ENCODE data around the gene FAM83C. TPM values are rescaled to one million over a fixed set of nuclear protein-coding genes. Genes with fewer than 3 reads are reported as not detected.

FAM83C gene
- total and polyA plus RNA-seq, 9 of the 15 experiments (the other 6 are each of a cell fraction or from before 2014, with no cell fraction given): not detected

DNA sequence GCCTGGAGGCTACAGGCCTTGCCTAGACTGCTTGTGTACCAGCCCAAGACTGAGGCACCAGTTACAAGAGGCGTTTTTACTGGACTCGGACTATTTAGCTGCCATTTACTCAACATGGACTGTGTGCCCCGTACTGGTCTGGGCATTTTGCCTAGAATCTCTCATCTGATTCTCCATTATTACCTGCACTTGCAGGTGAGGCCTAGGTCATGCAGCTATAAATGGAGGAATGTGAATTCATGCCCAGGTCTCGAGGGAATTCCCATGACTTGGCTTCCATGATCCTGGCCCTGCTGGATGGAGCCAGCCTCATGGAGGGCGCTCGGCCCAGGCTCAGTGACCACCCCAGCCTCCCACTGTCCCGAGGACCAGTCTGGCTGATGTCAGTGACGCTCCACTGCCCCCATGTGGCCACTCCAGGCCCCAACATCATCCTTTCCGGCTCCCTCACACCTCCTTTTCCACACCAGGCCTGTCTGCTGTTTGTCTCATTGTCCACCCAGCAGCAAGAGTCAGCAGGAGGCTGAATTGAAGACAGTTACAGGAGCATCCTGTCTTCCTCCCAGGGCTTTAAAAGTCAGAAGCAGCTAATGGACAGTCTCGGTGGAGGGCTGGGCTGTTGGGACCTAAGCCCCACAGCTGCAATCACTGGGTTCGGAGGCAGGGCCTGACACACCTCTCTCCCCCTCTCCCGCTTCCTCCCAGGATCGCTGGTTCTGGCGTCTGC lies 23.0 kb downstream of the FAM83C start (continued):
- no peak for TF ChIP-seq PBX2 (CRISPR knock-in tag; IDR thresholded peaks at IDR 0.05; ENCODE audit: low read depth)
- no peak for TF ChIP-seq PBX2 (tag; conservative IDR thresholded peaks at IDR 0.05; ENCODE audit: low read depth)
- no peak for TF ChIP-seq ELF1 (tag; IDR thresholded peaks at IDR 0.05)
- TF ChIP-seq HBP1 (CRISPR knock-in tag; IDR thresholded peaks at IDR 0.05): no peak
- no peak for TF ChIP-seq THRAP3 (IDR thresholded peaks at IDR 0.05; ENCODE audit: borderline replicate concordance)
- no peak for TF ChIP-seq ZNF311 (CRISPR knock-in tag; IDR thresholded peaks at IDR 0.05)
- TF ChIP-seq DMBX1 (CRISPR knock-in tag; IDR thresholded peaks at IDR 0.05; ENCODE audit: borderline replicate concordance): no peak
- no peak for TF ChIP-seq GTF3C2 (IDR thresholded peaks at IDR 0.05; ENCODE audit: borderline replicate concordance, extremely low read depth, insufficient read length)
- TF ChIP-seq ZNF41 (CRISPR knock-in tag; conservative IDR thresholded peaks at IDR 0.05): no peak
- no peak for TF ChIP-seq TCF7 (IDR thresholded peaks at IDR 0.05; ENCODE audit: borderline replicate concordance)
- no peak for TF ChIP-seq FOXJ2 (tag; IDR thresholded peaks at IDR 0.05)
- TF ChIP-seq, protein P1, sequence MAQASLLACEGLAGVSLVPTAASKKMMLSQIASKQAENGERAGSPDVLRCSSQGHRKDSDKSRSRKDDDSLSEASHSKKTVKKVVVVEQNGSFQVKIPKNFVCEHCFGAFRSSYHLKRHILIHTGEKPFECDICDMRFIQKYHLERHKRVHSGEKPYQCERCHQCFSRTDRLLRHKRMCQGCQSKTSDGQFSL (CRISPR knock-in tag; IDR thresholded peaks at IDR 0.05): no peak
- TF ChIP-seq, protein P1 (tag; IDR thresholded peaks at IDR 0.05): no peak
- no peak for TF ChIP-seq TEAD1 (CRISPR knock-in tag; IDR thresholded peaks at IDR 0.05)
- TF ChIP-seq ZC3H11A (IDR thresholded peaks at IDR 0.05; ENCODE audit: low read depth, low read length): no peak
- TF ChIP-seq HMG20A (CRISPR knock-in tag; conservative IDR thresholded peaks at IDR 0.05): no peak
- TF ChIP-seq ZNF449 (CRISPR knock-in tag; IDR thresholded peaks at IDR 0.05): no peak
